ENCODE data around the gene CLTB. TPM values are rescaled to one million over a fixed set of nuclear protein-coding genes. Genes with fewer than 3 reads are reported as not detected.

The CLTB gene
- total and polyA plus RNA-seq, 2 of the 13 experiments (the other 11 are each of a cell fraction or from before 2014, with no cell fraction given): 23.3 to 33.8 TPM

GRCh38 chr5:176447978-176448608 lies 31.8 kb upstream of the CLTB start, which contains the start of gene FAF2 (continued):
- TF ChIP-seq, protein P1, sequence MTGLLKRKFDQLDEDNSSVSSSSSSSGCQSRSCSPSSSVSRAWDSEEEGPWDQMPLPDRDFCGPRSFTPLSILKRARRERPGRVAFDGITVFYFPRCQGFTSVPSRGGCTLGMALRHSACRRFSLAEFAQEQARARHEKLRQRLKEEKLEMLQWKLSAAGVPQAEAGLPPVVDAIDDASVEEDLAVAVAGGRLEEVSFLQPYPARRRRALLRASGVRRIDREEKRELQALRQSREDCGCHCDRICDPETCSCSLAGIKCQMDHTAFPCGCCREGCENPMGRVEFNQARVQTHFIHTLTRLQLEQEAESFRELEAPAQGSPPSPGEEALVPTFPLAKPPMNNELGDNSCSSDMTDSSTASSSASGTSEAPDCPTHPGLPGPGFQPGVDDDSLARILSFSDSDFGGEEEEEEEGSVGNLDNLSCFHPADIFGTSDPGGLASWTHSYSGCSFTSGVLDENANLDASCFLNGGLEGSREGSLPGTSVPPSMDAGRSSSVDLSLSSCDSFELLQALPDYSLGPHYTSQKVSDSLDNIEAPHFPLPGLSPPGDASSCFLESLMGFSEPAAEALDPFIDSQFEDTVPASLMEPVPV (CRISPR knock-in tag; IDR thresholded peaks at IDR 0.05): no peak
- TF ChIP-seq HIVEP1 (CRISPR knock-in tag; IDR thresholded peaks at IDR 0.05): no peak
- TF ChIP-seq MEIS1 (CRISPR knock-in tag; IDR thresholded peaks at IDR 0.05; ENCODE audit: borderline replicate concordance): peak; percentile 57
- peak; percentile 43; the same call in 1 of the 2 replicates for TF ChIP-seq ZSCAN9 (CRISPR knock-in tag; IDR thresholded peaks at IDR 0.05; ENCODE audit: borderline replicate concordance)
- 0 out of 2 replicates have a peak, but pooled peaks have one; percentile 29 for TF ChIP-seq ZNF234 (CRISPR knock-in tag; conservative IDR thresholded peaks at IDR 0.05)
- no peak for TF ChIP-seq ARID3A (IDR thresholded peaks at IDR 0.05; ENCODE audit: low read depth, low read length)
- TF ChIP-seq MYNN (CRISPR knock-in tag; IDR thresholded peaks at IDR 0.05; ENCODE audit: low read depth): no peak
- no peak for TF ChIP-seq ZNF34 (CRISPR knock-in tag; IDR thresholded peaks at IDR 0.05; ENCODE audit: borderline replicate concordance)
- TF ChIP-seq ZNF883 (CRISPR knock-in tag; IDR thresholded peaks at IDR 0.05; ENCODE audit: not compliant biosample characterization): no peak
- TF ChIP-seq ZNF142 (CRISPR knock-in tag; IDR thresholded peaks at IDR 0.05): no peak
- TF ChIP-seq ZNF780A (CRISPR knock-in tag; IDR thresholded peaks at IDR 0.05): no peak
- TF ChIP-seq NR2F1 (CRISPR knock-in tag; IDR thresholded peaks at IDR 0.05): no peak
- TF ChIP-seq, protein P2, sequence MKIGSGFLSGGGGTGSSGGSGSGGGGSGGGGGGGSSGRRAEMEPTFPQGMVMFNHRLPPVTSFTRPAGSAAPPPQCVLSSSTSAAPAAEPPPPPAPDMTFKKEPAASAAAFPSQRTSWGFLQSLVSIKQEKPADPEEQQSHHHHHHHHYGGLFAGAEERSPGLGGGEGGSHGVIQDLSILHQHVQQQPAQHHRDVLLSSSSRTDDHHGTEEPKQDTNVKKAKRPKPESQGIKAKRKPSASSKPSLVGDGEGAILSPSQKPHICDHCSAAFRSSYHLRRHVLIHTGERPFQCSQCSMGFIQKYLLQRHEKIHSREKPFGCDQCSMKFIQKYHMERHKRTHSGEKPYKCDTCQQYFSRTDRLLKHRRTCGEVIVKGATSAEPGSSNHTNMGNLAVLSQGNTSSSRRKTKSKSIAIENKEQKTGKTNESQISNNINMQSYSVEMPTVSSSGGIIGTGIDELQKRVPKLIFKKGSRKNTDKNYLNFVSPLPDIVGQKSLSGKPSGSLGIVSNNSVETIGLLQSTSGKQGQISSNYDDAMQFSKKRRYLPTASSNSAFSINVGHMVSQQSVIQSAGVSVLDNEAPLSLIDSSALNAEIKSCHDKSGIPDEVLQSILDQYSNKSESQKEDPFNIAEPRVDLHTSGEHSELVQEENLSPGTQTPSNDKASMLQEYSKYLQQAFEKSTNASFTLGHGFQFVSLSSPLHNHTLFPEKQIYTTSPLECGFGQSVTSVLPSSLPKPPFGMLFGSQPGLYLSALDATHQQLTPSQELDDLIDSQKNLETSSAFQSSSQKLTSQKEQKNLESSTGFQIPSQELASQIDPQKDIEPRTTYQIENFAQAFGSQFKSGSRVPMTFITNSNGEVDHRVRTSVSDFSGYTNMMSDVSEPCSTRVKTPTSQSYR (CRISPR knock-in tag; IDR thresholded peaks at IDR 0.05; ENCODE audit: borderline replicate concordance): peak; percentile 42; the same call in 1 of the 2 replicates
- TF ChIP-seq ATRX (CRISPR knock-in tag; IDR thresholded peaks at IDR 0.05; ENCODE audit: borderline replicate concordance): no peak
- TF ChIP-seq THAP11 (CRISPR knock-in tag; IDR thresholded peaks at IDR 0.05): peak; percentile 90
- peak; percentile 92 for TF ChIP-seq GABPA (IDR thresholded peaks at IDR 0.05; ENCODE audit: low read depth, low read length)
- peak; percentile 93 for TF ChIP-seq GABPA (CRISPR knock-in tag; IDR thresholded peaks at IDR 0.05; ENCODE audit: low read depth)

Data from HepG2 (cell line).